ENCODE results near the gene CCR6. TPM values are rescaled to one million over a fixed set of nuclear protein-coding genes. Genes with fewer than 3 reads are reported as not detected.
"Not testable (repeated sequence)": the region's sequence is repeated elsewhere in the genome, so short reads cannot be mapped to it uniquely, and the experiment has no call there.

The CCR6 gene
- total RNA-seq, 1 donor from 2014 or later, result not detected

DNA sequence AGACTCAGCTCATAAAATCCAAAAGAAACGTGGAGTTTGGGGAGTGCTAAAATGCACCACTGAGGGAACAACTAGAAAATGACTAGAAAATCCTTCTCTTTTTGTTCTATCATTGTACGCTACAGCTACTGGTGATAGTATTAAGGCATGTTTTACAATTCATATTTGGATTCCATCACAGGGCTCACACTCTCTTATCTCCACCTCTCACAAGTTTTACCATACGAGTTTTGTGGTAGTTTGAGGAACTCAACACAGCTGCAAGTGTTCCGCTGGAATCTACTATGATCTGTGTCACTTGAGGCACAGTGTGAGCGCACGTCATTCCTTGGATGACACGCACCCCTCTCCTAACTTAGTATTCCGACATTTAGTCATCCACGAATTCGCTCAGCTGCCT, 44.8 kb downstream of the CCR6 start:
- intact Hi-C loops (cut with micrococcal nuclease), result not testable (repeated sequence)

DNA sequence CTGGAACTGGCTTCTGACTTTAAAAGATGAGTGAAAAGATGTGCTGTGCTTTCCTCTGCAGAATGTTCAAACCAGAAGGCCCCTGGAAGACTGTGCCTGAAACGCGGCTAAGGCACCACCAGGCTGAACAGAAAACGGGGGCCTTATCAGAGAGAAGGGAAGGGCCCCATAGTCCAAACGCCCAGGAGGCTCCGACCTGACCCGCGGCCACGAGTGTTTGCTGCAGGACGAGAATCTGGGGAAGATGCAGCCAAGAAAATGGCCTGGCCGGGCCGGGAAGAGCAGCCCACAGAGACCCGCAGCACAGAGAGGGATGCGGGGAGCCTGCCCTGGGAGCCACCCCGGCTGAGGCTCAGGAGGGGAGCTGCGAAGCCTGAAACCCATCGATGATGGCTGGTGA, 45.4 kb downstream of the CCR6 start:
- intact Hi-C loops (cut with micrococcal nuclease), result not testable (repeated sequence)

DNA sequence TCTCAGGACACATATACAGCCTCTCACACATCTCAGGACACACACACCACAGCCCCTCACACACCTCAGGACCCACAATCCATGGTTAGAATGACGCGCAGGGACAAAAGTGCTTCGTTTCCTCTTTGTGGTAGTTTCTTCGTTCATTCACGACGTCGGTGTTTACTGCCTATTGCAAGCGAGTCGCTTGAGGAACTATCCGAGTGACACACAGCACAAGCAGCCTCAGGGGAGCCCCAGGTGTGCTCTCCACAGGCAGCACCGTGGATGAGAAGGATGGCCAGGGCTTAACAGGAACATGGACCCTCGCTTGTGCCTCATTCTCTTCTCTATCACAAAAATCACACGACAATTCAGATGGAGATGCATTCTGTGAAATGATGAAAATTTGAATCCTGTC, 47.0 kb downstream of the CCR6 start:
- intact Hi-C loops (cut with micrococcal nuclease), result not testable (repeated sequence)

DNA sequence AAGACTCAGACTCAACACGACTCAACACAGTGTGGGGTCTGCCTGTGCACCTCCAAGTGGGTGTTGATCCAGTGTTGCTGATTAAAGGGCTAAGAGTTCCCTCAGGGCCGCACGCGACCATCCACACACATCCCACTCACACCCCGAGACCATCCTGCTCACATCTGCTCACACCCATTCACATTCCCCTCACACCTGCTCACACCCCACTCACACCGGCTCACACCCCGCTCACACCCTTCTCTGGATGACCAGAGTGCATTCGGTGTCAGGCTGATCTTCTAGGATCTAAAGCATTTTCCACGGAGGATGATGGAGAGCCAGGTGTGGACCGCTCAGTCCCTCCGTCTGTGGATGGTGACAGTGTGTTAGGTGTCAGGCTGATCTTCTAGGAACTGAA, 48.4 kb downstream of the CCR6 start:
- intact Hi-C loops (cut with micrococcal nuclease), result not testable (repeated sequence)

DNA sequence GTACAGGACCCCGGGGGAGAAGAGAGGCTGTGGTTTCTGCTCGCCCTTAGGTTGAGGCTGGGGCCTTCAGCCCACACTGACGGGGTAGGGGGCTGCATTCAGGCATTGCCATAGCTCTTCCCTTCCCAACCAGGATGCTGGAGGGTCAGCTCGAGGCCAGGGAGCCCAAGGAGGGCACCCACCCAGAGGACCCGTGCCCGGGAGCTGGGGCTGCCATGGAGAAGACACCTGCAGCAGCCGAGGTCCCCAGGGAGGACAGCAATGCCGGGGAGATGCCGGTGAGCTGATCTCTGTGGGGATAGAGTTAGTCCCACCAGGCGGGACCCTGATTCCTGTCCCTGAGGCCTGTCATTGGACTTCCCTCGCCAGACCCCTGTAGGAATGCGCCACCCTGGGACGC, 49.1 kb downstream of the CCR6 start:
- intact Hi-C loops (cut with micrococcal nuclease), result not testable (repeated sequence)

DNA sequence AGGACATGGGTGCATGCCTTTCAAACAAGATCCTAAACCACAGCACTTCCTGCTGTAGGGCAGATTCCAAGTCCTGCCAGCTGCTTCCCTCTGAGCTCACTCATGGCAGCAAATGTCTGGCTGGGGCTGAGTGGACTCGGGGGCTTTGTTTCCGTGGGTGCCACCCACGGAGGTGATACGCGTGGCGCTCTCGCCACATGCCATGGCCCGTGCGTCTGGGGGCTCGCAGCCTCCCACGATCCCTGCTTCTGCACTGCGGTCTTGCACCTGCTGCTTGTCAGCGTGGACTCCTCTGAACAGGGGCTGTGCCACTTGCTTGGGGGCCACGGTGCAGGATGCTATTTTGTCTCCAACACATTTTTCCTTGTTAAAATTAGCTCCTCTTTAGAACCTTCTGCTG, 54.4 kb downstream of the CCR6 start:
- intact Hi-C loops (cut with micrococcal nuclease), result not testable (repeated sequence)

DNA sequence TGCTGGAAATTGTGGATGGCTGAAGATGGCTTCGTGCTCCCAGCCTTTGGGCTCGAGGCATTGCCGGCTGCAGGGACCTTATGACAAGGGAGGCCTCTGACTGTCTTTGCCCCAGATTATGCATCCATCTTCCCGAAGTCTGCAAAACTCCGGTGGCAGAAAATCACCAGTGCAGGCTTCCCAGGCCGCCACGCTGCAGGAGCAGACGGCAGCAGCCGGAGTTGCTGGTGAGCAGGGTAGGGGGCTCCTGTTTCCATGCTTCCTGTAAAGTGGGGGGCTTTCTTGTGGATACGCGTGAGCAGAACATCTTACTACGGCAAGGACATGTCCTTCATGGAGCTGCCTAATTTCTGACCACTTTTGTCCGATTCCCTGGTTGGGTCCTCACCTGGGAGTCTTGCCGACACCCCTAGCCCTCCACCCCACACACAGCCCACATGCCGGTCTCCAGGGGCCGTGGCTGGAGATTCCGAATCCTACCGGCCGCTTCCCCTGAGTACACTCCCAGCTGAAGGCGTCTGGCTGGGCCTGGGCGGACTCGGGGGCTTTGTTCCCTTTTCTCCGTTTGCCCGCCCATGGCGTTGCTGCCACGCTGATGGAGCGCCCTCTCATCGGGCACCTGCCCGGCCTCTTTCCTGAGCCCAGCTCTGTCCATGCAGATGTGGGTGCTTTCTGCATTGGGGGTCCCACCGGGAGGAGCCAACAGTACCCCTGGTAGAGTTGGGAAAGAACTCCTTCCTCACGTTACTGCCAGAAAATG, 56.2 kb downstream of the CCR6 start:
- intact Hi-C loops (cut with micrococcal nuclease), result not testable (repeated sequence)

DNA sequence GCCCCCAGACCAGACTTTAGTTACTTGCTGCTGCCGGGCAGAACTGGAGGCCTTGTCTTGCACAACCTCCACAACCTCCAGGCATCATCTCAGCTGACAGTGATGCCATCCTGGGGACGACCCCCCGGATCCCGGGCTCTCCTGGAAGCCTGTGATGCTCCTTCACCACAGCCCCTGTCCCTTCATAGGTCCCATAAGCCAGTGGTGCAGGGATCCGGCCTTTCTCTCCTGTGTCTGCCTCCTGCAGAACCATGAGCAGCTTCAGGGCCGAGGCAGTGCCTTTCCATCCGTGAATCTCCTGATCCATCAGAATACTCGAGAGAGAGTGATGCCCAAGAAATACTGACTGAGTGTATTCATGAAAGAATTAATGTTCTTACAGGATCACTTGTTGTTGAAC, 57.2 kb downstream of the CCR6 start:
- intact Hi-C loops (cut with micrococcal nuclease), result loop anchor here (10.0 kb wide), 1 partner anchor 715 kb away; no protein-coding TSS in a partner anchor

DNA sequence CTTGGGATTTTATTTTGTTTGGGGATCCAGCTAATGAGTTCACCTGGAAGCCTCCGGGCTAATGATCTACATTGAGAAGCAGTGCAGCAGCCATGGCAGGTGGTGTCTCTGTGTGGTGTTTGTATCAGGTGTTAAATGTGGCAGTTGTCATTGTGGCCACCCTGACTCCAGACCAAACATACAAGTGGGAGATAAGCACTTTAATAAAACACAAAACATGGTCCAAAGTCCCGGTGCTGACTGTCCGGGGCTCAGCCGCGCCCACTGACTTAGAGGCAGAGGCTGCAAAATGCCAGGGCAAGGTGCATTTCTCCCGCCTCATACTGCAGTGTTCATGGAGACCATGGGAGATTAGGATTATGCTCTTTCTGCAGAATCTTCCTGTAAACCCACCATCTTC, 58.5 kb downstream of the CCR6 start:
- intact Hi-C loops (cut with micrococcal nuclease), result loop anchor here (10.0 kb wide), 1 partner anchor 713 kb away; no protein-coding TSS in a partner anchor

DNA sequence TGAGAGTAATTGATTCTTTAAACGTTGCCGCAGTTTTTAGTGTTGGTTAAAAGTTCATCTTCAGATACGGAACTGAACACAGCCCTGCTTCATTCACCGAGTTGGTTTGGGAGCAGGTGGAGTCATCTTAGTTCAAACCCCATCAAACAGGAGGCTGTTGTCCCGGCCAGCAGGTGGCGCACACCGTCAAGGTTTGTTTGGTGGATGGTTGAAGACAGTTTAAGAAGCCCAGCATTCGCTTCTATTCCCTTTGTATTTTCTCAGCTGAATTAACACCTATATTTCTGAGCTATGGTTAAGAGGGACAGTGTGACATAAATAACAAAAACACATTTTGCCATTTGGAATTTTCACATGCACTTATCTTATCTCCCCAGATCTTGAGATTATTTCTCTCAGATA, 60.0 kb downstream of the CCR6 start:
- intact Hi-C loops (cut with micrococcal nuclease), result loop anchor here (10.0 kb wide), 1 partner anchor 712 kb away; no protein-coding TSS in a partner anchor

DNA sequence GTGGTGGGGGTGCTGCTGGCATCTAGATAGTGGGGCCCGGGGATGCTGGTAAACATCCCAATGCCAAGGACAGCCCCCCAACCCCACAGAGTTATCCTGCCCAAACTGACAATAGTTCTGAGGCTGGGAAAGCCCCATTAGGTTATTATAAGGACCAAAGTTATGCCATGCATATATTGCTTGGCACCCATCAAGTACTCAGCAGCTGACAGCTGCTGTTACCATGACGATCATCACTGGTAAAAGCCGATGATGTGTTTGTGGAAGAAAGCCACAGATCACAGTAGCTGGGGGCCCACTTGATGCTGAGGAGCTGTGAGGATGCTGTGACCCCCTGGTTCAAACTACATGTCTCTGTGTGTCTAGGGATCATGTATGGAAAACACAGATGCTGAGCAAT, 62.2 kb downstream of the CCR6 start:
- intact Hi-C loops (cut with micrococcal nuclease), result loop anchor here (10.0 kb wide), 1 partner anchor 710 kb away; no protein-coding TSS in a partner anchor

DNA sequence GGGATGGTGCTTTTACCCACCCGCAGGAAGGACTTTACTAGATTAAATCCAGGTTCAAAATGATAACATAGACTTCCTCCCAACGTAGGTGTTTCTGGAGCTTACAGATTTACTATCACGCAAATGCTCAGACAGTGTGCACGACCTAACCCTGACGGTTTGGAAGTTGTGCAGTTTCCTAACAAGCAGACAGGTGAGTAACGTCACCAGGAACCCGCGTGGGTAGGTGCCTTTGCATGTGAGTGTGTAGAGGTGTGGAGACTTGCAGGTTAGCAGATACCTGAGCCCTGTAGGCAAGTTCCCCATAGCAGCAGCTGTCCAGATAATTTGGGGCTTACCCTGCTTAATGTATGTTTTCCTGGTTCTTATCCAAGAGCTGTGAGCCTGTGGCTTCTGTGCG, 64.4 kb downstream of the CCR6 start:
- intact Hi-C loops (cut with micrococcal nuclease), result loop anchor here (10.0 kb wide), 1 partner anchor 708 kb away; no protein-coding TSS in a partner anchor

Other genes starting within 250 kb of the CCR6 start
- 114 and 117 TPM in 2 replicates for gene RNASET2, start 166.5 kb upstream of the CCR6 start, total RNA-seq
- 17.4 and 18.2 TPM in 2 replicates for gene CEP43, start 123.7 kb upstream of the CCR6 start, total RNA-seq
- gene GPR31, start 34.9 kb downstream of the CCR6 start, total RNA-seq, result not detected in 2 replicates
- gene UNC93A, start 168.2 kb downstream of the CCR6 start, total RNA-seq, result not detected in 2 replicates
- not detected in 2 replicates for gene TTLL2, start 202.0 kb downstream of the CCR6 start, total RNA-seq